Middle frontal gyrus (tissue), 1 donor: Measurements from ENCODE around the gene STUM.

ENCODE experiments used
- DNase-seq: peaks from one replicate; pipeline ENCODE4 v3.0.0-alpha.2; 2015; ENCODE audit warnings: low spot score; ENCODE audit errors: extremely low spot score

Gene STUM

DNA sequence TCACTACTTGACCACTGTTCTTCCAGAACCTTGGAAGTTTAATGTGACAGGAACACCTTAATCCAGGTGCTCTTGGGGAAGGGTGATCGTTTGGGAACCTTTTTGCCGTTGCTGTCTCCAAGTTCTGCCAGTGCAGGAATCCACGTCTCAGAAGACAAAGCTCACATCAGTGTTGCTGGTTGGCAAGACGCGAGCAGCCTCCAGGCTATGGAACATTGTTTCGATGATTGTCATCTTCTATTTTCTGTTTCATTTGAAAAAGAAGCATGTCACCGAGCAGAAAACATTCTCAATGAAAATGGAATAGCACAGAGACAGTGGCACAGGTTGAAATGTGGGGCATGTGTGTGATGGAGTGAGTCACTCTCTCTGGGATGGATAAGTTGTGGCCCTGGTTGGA lies 11.7 kb downstream of the STUM start:
- DNase-seq = no peak

DNA sequence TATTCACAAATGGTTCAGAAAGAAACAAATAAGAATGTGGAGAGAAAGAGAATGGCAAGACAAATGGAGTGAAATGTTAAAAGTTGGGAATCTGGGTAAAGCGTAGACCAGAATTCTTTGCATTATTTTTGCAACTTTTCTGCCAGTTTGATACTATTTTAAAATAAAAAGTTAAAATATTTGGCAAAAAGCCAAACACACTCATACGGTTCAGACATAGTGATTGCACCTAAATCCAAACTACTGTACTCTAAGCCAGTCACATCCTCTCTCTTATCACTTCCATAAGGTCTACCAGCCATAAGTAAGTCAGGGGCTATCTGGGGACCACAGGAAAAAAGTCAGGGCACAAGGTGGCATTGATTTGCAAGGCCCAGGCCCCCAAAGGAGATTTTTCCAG lies 14.4 kb downstream of the STUM start:
- no peak for DNase-seq

DNA sequence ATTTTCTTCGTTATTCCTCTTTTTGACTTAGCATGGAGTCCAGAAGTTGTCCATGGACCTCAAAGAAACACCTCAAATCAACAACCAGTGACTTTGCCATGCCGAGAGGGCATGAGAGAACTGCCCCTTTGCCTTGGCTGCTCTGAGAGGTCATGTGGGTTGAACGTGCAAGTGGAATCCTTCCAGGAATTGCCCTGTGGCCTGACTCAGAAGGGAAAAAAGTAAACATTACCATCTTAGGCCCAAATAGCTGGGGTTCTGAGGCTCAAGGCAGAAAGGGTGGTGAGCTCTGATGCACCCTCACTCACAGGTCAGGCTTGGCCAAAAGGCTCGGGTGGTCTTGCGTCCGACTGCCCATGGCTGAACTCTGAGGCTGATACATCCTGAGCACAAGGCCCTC lies 15.1 kb downstream of the STUM start:
- no peak for DNase-seq

DNA sequence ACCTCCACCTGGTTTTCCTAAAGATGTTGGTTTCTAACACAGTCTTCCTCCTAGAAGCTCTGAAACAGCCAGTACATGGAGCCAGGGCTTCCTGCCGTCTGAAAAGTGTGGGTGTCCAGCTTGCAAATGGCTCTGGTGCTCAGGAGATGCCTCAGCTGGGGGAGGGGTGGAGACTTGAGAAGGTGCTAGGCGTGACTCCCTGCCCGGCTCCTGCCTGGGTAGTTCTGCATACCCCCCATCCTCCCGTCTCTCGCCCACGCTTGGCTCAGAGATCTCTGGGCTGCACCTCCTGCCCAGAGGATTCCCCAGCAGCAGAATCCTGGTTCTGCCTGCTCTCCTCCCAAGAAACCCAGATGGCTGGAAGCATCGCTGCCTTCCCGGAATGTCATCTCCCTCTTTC lies 16.9 kb downstream of the STUM start:
- DNase-seq = peak; percentile 49

DNA sequence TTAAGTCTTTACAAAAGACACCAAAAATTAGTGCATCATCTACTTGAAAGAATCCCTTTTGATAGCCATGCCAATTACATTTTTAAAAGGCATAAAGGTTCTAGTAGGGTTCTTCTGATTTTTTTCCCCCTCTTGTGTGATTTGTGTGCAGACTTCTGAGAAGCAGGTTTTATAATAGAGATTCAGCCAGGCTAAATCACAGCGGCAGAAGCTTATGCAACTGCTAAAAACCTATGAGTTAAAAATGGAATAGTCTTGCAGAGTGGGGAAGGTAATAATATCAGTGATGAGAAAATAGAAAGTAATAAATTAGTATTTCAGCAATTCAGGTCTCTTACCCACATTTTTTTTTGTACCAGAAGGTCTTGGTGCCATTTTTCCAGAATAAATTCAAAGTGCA lies 17.7 kb downstream of the STUM start:
- no peak for DNase-seq

DNA sequence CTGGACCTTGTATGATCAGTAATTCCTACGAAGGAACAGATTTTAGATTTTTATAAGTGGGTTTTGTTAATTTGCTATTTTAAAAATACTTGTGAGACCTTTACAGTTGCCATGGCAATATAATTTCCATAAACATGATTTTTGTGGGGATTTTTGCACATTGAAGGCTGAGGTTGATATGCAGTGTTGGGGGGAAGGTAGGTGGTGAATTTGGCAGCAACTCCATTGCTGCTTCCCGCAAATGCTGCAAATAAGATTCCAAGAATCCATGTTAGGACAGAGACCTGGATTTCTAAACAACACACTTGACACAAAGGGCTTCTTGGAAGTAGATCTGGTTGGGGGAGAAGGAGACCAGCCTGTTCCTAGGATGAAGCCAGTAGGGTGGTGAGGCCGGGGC lies 18.2 kb downstream of the STUM start:
- DNase-seq = no peak

DNA sequence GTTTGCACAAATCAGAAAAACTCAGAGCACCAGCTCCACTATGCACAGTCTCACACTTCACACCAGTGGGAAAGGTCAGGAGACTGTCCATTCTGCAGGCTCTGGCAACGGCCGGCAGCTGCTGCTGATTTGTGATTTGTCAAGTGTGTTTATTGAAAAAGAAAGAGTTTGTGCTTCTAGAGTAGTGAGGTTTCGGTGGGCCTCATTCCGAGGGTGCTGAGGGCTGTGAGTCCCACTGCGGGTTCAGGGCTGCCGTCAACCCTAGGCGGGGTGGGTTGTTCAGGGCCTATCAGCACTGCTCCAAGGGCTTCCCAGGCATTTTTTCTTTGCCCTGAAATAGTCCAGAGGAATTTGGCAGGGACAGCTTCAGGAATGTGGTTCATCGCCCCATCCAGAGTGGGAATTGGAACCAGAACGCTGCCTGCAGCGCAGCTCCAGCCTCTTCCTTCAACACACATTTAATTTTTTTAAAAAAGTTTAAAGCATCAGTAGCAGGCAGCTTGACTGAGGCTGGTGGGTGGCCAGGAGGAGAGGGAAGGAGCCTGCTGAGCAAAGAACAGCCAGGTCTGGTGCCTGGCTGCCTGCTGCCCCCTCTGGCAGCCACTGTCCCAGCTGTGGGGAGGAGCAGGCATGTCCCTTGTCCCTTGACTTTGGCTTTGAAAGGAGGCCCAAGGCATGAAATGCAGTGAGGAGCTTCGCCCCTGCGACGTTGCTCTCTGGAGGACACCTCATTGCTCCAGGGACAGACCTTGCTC lies 19.7 kb downstream of the STUM start:
- DNase-seq = no peak

DNA sequence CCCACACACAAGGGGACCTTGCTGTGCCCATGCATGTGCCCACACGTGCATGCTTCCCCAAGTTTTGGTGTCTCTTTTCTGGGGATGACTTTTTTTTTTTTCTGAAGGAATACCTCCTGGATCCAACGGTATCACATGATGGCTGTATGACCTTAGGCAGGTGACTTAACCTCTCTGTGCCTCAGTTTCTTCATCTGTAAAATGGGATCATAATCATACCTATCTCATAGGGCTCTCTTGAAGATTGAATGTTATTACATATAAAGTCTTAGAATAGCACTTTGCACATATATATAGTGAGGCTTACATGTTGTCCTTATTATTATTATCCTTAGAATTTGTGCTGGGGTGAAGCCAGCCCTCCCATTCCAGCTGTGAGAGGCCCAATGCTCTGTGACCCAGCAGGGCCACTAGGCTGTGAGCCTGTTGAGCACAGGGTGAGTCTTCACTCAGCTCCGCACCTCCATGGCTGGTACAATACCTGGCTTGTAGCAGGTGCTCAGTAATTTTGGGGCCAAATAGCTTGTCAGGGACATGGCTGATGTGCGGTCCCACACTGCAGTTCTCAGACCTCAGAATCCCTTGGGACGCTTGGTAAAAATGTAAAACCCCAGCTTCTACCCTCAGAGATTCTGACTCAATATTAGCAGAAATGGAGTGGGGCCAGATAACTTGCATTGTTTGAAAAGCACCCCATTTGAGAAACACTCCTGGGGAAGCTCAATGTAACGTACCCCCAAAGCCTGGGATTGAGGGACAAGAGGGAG lies 20.6 kb downstream of the STUM start:
- DNase-seq = no peak

DNA sequence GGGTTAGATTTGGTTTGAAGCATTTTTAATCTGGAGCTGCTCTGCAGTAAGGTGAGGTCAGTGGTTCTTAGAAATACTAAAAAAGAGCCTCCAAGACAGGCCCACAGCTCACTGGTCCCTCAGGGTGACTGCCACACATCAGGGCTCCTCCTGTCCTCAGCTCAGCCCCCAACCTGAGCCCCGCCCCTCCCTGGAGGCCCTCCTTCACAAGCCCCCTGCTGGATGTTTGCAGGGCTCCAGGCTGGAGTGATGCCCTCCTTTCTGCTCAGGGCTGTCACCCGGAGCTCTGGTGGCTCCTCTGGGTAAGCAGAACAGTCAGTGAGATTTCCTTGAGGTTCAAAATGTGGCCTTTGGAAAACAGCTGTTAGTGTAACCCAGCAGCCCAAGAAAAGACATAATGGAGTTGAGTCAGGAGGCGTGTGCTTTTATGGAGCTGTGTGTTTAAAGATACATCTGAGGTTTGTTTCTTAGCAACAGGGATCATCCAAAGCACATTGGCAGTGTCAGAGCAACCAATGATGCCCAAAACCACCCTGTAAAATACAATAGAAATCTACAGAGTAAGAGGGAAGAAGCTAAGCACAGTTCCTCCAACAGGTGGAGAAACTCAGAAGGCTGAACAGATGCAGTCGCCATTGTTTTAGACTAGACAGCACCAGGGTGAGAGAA lies 21.4 kb downstream of the STUM start:
- DNase-seq = no peak

DNA sequence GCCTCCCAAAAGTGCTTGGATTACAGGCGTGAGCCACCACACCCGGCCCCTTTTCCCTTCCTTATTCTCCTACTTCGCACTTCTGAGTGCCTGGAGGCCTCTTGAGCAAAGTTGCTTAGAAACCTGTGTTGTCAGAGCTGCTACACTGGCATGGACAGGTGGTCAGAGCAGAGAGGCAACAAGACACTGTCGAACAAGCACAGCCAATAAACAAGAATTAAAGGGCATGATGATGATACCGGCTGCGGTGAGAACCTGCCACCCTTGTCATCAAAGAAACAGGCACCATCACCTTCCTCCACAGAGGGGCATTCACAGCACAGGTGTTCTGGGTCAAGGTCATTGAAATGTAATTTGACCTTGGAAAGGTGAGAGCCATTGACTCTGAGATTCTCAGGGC lies 23.3 kb downstream of the STUM start:
- DNase-seq = no peak

DNA sequence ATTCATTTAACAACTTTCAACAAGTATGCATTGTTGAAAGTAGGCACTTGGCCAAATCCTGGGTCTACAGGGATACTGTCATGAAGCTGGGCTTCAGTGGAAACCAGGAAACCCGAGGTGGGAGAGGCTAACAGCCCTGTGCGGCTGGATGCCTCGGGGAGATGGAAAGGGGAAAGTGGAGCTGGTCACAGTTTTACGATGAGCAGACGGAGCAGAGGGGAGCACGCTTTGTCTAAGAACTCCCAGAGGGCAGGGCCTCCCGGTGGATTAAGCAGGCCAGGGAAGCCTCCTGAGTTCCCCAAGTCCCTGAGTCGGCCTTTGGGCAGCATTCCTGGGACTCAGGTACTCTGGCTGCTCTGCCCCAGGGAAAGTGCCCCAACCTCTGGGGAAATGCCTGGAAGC lies 23.8 kb downstream of the STUM start:
- DNase-seq = no peak

DNA sequence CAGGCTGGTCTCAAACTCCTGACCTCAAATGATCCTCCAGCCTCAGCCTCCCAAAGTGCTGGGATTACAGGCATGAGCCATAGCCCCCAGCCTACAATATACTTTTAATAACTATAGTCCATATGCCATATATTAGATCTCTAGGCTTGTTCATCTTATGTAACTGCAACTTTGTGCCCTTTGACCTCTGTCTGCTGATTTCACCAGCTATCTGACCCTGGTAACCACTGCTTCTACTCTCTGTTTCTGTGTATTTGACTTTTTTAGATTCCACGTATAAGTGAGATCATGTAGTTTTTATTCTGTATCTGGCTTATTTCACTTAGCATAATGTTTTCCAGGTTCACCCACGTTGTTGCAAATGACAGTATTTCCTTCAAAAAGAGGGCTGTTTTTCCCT lies 25.5 kb downstream of the STUM start:
- no peak for DNase-seq

DNA sequence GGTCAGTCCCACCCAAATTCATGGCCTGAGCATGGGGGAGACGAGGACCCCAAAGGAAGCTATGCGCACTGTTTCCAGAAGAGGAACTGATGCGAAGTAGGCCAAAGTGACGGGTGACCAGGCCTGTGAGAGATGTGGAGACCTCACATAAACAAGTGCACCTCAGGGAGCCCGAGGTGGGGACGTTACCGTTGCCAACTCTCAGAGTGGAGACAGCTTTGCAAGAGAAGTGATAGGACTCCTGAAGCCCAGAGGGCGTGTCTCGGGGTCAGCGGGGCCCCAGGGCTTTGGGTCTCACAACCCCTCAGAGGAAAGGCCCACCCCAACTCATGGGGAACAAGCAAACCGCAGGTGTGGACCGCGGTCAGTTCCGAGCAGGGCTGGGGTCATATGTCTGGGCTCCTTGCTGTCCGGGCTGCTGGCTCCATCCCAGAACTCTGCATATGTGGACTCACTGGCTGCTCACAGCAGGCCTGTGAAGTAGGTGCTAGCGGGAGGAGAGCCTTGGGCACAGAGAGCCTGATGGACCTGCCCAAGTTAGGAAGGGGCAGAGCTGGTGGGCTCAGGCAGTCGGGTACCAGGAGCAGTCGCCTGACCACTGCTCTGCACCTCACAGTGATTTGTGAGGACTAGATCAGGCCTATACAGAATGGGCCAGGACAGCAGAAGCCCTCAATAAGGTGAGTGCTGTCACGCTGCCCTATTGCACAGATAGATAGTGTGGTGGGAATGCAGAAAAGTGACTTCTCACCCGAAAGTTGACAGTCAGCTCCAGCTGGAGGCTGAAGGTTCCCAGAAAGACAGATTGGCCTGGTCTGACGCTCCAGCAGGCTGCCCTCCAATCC lies 26.2 kb downstream of the STUM start:
- DNase-seq = no peak

DNA sequence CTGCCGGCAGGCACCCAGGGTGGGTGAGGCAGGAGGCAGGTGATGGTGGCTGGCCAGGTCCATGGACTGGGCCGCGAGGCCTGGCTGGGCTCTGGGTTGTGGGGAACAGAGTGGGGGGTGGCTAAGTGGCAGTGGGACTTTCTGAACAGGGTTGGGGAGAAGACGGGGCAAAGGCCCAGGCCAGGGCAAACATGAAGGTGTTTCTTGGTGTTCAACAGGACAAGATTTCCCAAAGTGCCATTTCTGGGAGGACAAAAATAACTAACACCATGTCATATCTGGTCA lies 26.8 kb downstream of the STUM start:
- DNase-seq = no peak

DNA sequence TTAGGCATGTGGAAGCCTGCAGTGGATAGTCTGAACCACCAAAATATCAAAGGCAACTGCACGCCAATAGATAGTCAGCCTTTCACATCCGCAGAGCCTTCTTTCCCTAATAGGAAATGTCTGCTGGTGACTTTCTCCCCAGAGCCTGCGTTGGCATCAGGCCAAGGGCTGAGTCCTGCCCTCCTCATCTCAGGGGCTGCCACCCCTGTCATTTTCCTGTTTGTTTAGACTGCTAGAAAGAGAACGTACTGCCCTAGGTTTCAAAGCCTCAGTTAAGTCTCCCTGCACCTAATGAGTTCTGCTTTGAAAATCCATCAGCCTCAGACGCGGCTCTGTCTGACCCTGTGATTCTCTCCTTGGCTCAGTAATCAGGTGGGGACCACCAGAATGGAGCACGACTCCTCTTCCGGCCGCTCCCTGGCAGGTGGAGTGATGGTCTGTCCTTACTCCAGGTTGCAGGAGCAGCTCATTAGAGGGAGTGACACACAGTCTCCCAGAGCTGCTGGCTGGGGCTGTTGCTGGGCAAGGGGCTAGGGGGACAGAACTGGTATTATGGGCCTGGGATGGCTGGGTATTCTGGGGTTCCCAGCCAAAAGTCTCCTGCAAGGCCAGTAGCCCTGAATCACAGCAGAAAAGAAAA lies 27.3 kb downstream of the STUM start:
- DNase-seq = no peak

DNA sequence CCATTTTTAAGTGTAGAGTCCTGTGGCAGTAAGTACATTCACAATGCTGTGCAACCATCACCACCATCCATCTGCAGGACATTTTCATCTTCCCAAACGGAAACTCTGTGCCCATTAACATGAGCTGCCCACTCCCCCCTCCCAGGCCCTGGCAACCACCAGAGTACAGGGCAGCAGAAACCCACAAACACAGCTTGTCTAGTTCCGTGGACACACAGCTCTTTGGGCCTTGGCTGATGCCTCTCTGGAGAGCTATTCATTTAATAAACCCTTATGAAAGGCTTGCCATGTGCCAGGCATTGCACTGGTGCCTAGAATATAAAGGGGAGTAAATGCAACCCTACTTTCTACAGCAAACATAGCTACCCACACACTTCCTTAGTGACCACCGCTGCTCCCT lies 28.0 kb downstream of the STUM start:
- no peak for DNase-seq

DNA sequence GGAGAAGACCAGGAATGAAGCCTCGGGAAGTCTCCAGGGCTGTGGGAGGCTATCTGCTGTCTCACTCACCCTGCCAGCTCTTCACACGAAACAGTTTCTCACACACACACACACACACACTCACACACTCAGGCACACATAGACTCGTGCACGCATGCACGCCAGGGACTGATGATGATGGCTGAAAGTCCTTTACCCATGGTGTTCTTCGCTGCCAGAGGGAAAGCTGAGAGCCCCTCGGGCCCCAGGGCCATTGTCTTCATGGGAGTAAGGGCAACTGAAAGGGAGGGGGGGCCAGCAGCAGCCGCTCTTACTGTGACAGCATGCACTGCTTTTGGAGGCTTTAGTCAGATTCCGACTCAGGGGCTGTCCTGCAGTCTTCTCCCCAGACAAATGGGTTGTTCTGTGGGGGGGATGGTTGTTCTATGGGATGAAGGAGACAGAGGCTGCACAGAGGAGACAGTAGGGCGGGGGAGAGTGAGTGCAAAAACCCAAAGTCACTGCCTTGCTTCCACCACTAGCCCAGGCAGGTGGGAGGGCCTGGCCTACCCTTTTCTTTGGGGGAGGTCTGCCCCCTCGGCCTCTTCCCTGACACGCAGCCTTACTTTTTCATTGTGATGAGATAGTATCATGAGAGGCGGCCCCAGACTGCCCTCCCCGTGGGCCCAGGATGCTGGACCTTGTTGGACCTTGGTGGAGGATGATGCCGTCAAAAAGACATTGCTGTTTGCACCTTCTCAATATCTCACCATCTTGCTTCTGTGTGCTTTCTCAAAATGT lies 29.0 kb downstream of the STUM start:
- no peak for DNase-seq

DNA sequence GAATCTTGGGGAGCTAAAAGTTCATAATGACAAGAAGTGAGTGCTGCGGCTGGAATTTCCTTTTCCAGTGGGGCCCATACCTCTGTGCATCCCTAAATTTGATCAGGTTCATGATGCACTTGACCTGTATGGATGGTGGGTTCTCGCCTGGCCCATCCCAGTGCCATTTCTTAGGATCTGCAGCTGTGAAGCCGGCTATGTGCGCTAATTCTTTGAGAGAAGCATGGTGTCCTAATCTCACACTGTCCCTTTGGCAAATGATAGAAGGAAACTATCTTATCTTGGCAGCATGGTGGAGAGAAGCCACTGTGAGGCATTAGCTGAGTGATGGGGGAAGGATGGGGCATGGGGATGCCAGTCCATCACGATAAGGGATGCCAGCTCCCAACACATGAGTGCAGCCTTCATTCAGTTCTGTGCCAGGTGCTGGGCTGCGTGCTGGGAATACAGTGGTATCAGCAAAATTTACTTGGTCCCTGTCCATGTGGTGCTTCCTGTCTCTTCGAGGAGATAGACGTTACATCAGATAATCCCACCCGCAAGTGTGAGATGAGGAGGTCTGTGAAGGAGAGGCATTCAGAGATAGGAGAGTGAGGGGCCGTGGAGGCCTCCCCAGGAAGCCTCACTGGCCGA lies 30.5 kb downstream of the STUM start:
- DNase-seq = no peak

DNA sequence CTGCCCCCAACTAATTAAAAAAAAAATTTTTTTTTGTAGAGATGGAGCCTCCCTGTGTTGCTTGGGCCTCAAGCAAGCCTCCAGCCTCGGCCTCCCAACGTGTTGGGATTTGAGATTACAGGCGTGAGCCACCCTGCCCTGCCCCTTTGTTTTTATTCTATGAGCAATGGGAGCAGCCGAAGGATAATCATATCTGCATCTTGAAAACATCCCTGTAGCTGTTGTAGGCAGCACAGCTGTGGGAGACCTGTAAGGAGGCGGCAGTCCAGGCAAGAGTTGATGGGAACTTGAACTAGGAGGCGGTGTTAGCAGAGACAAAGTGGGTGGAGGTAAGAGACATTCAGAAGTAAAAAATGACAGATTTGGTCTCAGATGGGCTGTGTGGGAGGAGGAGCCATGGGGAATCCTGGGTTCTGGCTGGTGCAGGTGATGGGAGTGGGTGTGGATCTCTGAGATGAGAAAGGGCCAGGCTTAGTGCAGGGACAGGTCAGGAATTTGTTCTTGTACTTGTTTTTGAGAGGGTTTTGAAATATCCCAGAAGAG lies 31.3 kb downstream of the STUM start:
- DNase-seq = no peak
